HepG2 (cell line): ENCODE results near the gene IP6K3. TPM values are rescaled to one million over a fixed set of nuclear protein-coding genes. Genes with fewer than 3 reads are reported as not detected.

Source experiments
- ATAC-seq: fragments of 200-7000 bp; cut with Tn5 transposase; 3 replicates; pipeline ENCODE4 v1.9.1; 2020; ENCODE audit warnings: mild to moderate bottlenecking, moderate library complexity
- BruUV-seq: library from RNA; stranded (reverse); fragments of 400-500 nt; replicated peaks from 2 replicates; lab custom pipeline; 2021; lab: Mats Ljungman, UMichigan
- CTCF ChIA-PET: fragments of 300-600 bp; formaldehyde crosslinking; extraction: SDS; loops from one replicate; lab custom pipeline; 2021; ENCODE audit warnings: low total read pairs, inconsistent platforms, low intra/inter-chr PET ratio; lab: Yijun Ruan, JAX
- POLR2A ChIA-PET: fragments of 350-600 bp; sonication (Branson Sonifier 250); formaldehyde crosslinking; loops from one replicate; lab custom pipeline; 2020; ENCODE audit warnings: antibody characterized with exemption, inconsistent platforms; lab: Yijun Ruan, JAX
- DNase-seq: peaks from one replicate; pipeline ENCODE4 v3.0.0-alpha.2; 2015; ENCODE audit warnings: low spot score
- FAIRE-seq: peaks from 3 replicates; lab custom pipeline; 2011; peaks lifted over from hg19 to GRCh38; lab: Jason Lieb, UNC
- H2AFZ ChIP-seq: one replicate; pipeline ENCODE4 v1.6.1; 2011; ENCODE audit warnings: low read length, inconsistent platforms
- H3K27ac ChIP-seq: fragments of 300-600 bp; 3 replicates; pipeline ENCODE4 v1.8.0; 2011; ENCODE audit warnings: mixed run types, mild to moderate bottlenecking, mixed read lengths, low read length, inconsistent platforms; ENCODE audit not compliant: insufficient read depth; ENCODE audit errors: extremely low read length
- H3K27me3 ChIP-seq, 2 experiments: fragments of 200-600 bp in 1 of 2; 2 replicates in 1 of 2; 3 replicates in 1 of 2; pipeline versions ENCODE4 v1.6.0 to v1.8.0; 2011; ENCODE audit warnings: low read length in 2 of 2, mild to moderate bottlenecking in 2 of 2, moderate library complexity in 2 of 2, inconsistent platforms in 1 of 2; ENCODE audit not compliant: insufficient read depth in 2 of 2, control insufficient read depth in 1 of 2
- H3K36me3 ChIP-seq, 2 experiments: fragments of 200-600 bp in 1 of 2; replicated peaks in 1 of 2; 2 replicates in 1 of 2; 3 replicates in 1 of 2; pipeline versions ENCODE4 v1.5.1 to v1.8.0; 2011; ENCODE audit warnings: low read length in 2 of 2, inconsistent platforms in 1 of 2; ENCODE audit not compliant: insufficient read depth in 2 of 2, control insufficient read depth in 1 of 2
- H3K4me1 ChIP-seq: 2 replicates; pipeline ENCODE4 v1.5.1; 2012; ENCODE audit warnings: low read length, inconsistent platforms; ENCODE audit not compliant: insufficient read depth
- H3K4me2 ChIP-seq: 2 replicates; pipeline ENCODE4 v1.6.0; 2011; ENCODE audit warnings: low read depth, low read length, inconsistent platforms
- H3K4me3 ChIP-seq, 3 experiments: fragments of 200-600 bp in 1 of 3; sonication (generic), shearing (Covaris generic) in 1 of 3; replicated peaks in 1 of 3; 2 replicates each; pipeline ENCODE4 v1.5.1; 2011 to 2016; ENCODE audit warnings: low read length in 3 of 3, inconsistent platforms in 2 of 3, low read depth in 2 of 3, mild to moderate bottlenecking in 2 of 3, control low read depth in 1 of 3, mixed read lengths in 1 of 3; ENCODE audit not compliant: insufficient read depth in 1 of 3
- H3K79me2 ChIP-seq: one replicate; pipeline ENCODE4 v1.6.1; 2011; ENCODE audit warnings: low read length, inconsistent platforms; ENCODE audit not compliant: insufficient read depth
- H3K9ac ChIP-seq: 2 replicates; pipeline ENCODE4 v1.6.0; 2011; ENCODE audit warnings: mild to moderate bottlenecking, low read depth, low read length, inconsistent platforms; ENCODE audit not compliant: insufficient read depth
- H3K9me3 ChIP-seq: 2 replicates; pipeline ENCODE4 v1.5.1; 2012; ENCODE audit warnings: mild to moderate bottlenecking, low read length
- H4K20me1 ChIP-seq: 2 replicates; pipeline ENCODE4 v1.6.0; 2011; ENCODE audit warnings: inconsistent platforms, mild to moderate bottlenecking, low read length, moderate library complexity; ENCODE audit not compliant: insufficient read depth
- E2F1 ChIP-seq: sonication (generic); formaldehyde crosslinking; IDR thresholded peaks from 2 replicates; pipeline ENCODE4 v1.5.0; 2020; ENCODE audit warnings: missing genetic modification reagents
- HCFC1 ChIP-seq: fragments of 150-350 bp; IDR thresholded peaks from 2 replicates; pipeline ENCODE4 v1.6.1; 2014; ENCODE audit warnings: low read depth, low read length
- HOXA7 ChIP-seq: sonication (generic); formaldehyde crosslinking; IDR thresholded peaks from 2 replicates; pipeline ENCODE4 v1.8.1; 2022; ENCODE audit warnings: mild to moderate bottlenecking, missing genetic modification reagents, moderate library complexity
- MXI1 ChIP-seq: IDR thresholded peaks from 3 replicates; pipeline ENCODE4 v1.6.1; 2012; ENCODE audit warnings: low read depth, low read length, inconsistent platforms, borderline replicate concordance
- PCBP1 ChIP-seq: fragments of 200-400 bp; formaldehyde crosslinking; IDR thresholded peaks from 2 replicates; pipeline ENCODE4 v1.6.1; 2017; ENCODE audit warnings: mild to moderate bottlenecking, low read depth, low read length, borderline replicate concordance
- ZNF326 ChIP-seq: sonication (generic); formaldehyde crosslinking; IDR thresholded peaks from 2 replicates; pipeline ENCODE4 v1.4.0; 2020; ENCODE audit warnings: missing genetic modification reagents, borderline replicate concordance
- ZNF552 ChIP-seq: sonication (generic); formaldehyde crosslinking; IDR thresholded peaks from 2 replicates; pipeline ENCODE4 v1.9.0; 2022; ENCODE audit warnings: missing genetic modification reagents, mild to moderate bottlenecking, borderline replicate concordance
- ZNF607 ChIP-seq: sonication (generic); formaldehyde crosslinking; IDR thresholded peaks from 2 replicates; pipeline ENCODE4 v1.5.1; 2020; ENCODE audit warnings: missing genetic modification reagents, mild to moderate bottlenecking, borderline replicate concordance
- whole genome bisulfite sequencing: methylation state at CpG from one replicate; pipeline ENCODE4 v1.1.6; 2017; ENCODE audit warnings: low lambda C conversion rate; 5-methylcytosine and 5-hydroxymethylcytosine counted together
- in situ Hi-C: cut with HindIII; loops from 2 replicates; pipeline ENCODE4 v1.10.0; 2017; ENCODE audit warnings: low pct_unique_long_range_greater_than_20kb; ENCODE audit not compliant: extremely low pct_ligation_motif_present
- intact Hi-C: fragments of 100-400 bp; cut with micrococcal nuclease; formaldehyde crosslinking; loops from one replicate; pipeline ENCODE4 v1.10.0; 2022; ENCODE audit not compliant: unreplicated experiment
- polyA plus RNA-seq, 8 experiments: library from polyadenylated mRNA; depleted of rRNA in 3 of 8; stranded (reverse) in 7 of 8; unstranded in 1 of 8; fragments of >200 nt; fragmentation: Illumina TruSeq in 4 of 8; extraction: Trizol in 4 of 8; gene quantifications; 2 replicates each; pipeline versions ENCODE4 v1.2.1 to v1.2.3, GENCODE V29; 2011 to 2016; ENCODE audit warnings: low read depth in 4 of 8, missing spikeins in 1 of 8, mixed read lengths in 1 of 8; ENCODE audit not compliant: insufficient read depth in 1 of 8
- total RNA-seq, 5 experiments: library from RNA; depleted of rRNA; stranded (reverse); fragments of >200 nt; fragmentation: Illumina TruSeq; extraction: Trizol; gene quantifications; 2 replicates each; pipeline ENCODE4 v1.2.3, GENCODE V29; 2016; ENCODE audit warnings: low read depth in 1 of 5
- TF ChIP-seq, protein P1 (sequence below), 2 experiments: IDR thresholded peaks; 2 replicates each; pipeline ENCODE4 v1.6.1; 2011 to 2012; ENCODE audit warnings: low read length in 2 of 2, borderline replicate concordance in 1 of 2, low read depth in 1 of 2, mild to moderate bottlenecking in 1 of 2, moderate library complexity in 1 of 2

Gene IP6K3
- total and polyA plus RNA-seq, 2 of the 13 experiments (the other 11 are each of a cell fraction or from before 2014, with no cell fraction given), result 0.11 to 0.18 TPM

GRCh38 chr6:33762713-33763112 lies 16.0 kb upstream of the IP6K3 start:
- Histone ChIP-seq H4K20me1 (no peaks in the 10 kb centered on the region), H3K4me3 (no peak overlapping the region), H3K79me2 (no peaks in the 10 kb centered on the region), H3K9ac (no peak overlapping the region), H3K27me3 (peaks cover 7 to 13% of the 10 kb centered on the region in 2 experiments; a peak in 3 of 5 replicates), H3K27ac (no peak overlapping the region), H3K4me2 (no peak overlapping the region), H2AFZ (no peak overlapping the region), H3K9me3 (no peaks in the 10 kb centered on the region), H3K36me3 (no peaks in the 10 kb centered on the region), H3K4me1 (peaks cover 36% of the 10 kb centered on the region)
- BruUV-seq, result no TSS peak
- in situ Hi-C loops, result loop anchor here (5.0 to 10.0 kb wide), 3 partner anchors 50 to 392 kb away; partner anchors contain the start of genes BAK1 and UQCC2
- intact Hi-C loops, result loop anchor here (1.0 kb wide), 3 partner anchors 18 to 176 kb away; partner anchors contain the start of gene UQCC2
- no peak for ATAC-seq
- ChIA-PET POLR2A (interaction anchor here (1.1 to 5.3 kb wide), 5 partner anchors 11 to 52 kb away, joined by 6 to 61 read pairs (median 39); partner anchors contain the start of genes IP6K3, LEMD2 and UQCC2), CTCF (interaction anchor here (1.0 to 4.2 kb wide), 5 partner anchors 18 to 392 kb away, joined by 5 to 77 read pairs (median 9); partner anchors contain the start of genes IP6K3 and UQCC2)
- TF ChIP-seq E2F1 (0 out of 2 replicates have a peak, but pooled peaks have one; percentile 4), ZNF607 (CRISPR knock-in tag) (no peak)
- 38% methylated on average over 4 of the region's 4 CpGs for WGBS
- no peak for DNase-seq
- no peak for FAIRE-seq

GRCh38 chr6:33761922-33762629 lies 15.4 kb upstream of the IP6K3 start:
- ChIA-PET POLR2A (interaction anchor here (0.9 to 5.3 kb wide), 10 partner anchors 11 to 182 kb away, joined by 3 to 61 read pairs (median 9); partner anchors contain the start of genes BAK1, IP6K3, LEMD2 and UQCC2), CTCF (interaction anchor here (0.7 to 4.2 kb wide), 6 partner anchors 17 to 393 kb away, joined by 4 to 77 read pairs (median 7); partner anchors contain the start of genes IP6K3 and UQCC2)
- Histone ChIP-seq H3K4me3 (peak overlapping the region in 1 of 3 experiments; percentile 41; a peak in 1 of 6 replicates), H3K27me3 (peaks cover 7% of the 10 kb centered on the region in 2 experiments; a peak in 3 of 5 replicates), H4K20me1 (no peaks in the 10 kb centered on the region), H3K4me2 (peak overlapping the region; percentile 65), H3K9me3 (no peaks in the 10 kb centered on the region), H2AFZ (no peak overlapping the region), H3K9ac (peak overlapping the region; percentile 19; the same call in 1 of the 2 replicates), H3K4me1 (peaks cover 36% of the 10 kb centered on the region), H3K36me3 (no peaks in the 10 kb centered on the region), H3K79me2 (no peaks in the 10 kb centered on the region), H3K27ac (peak overlapping the region; percentile 39)
- 4% methylated on average over 5 of the region's 7 CpGs for WGBS
- in situ Hi-C loops (loop anchor here (5.0 to 10.0 kb wide), 3 partner anchors 50 to 393 kb away; partner anchors contain the start of genes BAK1 and UQCC2), intact Hi-C loops (loop anchor here (1.0 kb wide), 3 partner anchors 18 to 176 kb away; partner anchors contain the start of gene UQCC2)
- FAIRE-seq (peak; percentile 99), DNase-seq (peak; percentile 87), ATAC-seq (peak; percentile 92)
- no TSS peak for BruUV-seq
- TF ChIP-seq ZNF607 (CRISPR knock-in tag) (peak; percentile 49; the same call in 1 of the 2 replicates), PCBP1 (no peak), HOXA7 (CRISPR knock-in tag) (no peak), MXI1 (peak; percentile 89; the same call in 2 of the 3 replicates), ZNF326 (CRISPR knock-in tag) (no peak), HCFC1 (0 out of 2 replicates have a peak, but pooled peaks have one; percentile 16), ZNF552 (CRISPR knock-in tag) (no peak; the same call in 1 of the 2 replicates)
- TF ChIP-seq, protein P1, sequence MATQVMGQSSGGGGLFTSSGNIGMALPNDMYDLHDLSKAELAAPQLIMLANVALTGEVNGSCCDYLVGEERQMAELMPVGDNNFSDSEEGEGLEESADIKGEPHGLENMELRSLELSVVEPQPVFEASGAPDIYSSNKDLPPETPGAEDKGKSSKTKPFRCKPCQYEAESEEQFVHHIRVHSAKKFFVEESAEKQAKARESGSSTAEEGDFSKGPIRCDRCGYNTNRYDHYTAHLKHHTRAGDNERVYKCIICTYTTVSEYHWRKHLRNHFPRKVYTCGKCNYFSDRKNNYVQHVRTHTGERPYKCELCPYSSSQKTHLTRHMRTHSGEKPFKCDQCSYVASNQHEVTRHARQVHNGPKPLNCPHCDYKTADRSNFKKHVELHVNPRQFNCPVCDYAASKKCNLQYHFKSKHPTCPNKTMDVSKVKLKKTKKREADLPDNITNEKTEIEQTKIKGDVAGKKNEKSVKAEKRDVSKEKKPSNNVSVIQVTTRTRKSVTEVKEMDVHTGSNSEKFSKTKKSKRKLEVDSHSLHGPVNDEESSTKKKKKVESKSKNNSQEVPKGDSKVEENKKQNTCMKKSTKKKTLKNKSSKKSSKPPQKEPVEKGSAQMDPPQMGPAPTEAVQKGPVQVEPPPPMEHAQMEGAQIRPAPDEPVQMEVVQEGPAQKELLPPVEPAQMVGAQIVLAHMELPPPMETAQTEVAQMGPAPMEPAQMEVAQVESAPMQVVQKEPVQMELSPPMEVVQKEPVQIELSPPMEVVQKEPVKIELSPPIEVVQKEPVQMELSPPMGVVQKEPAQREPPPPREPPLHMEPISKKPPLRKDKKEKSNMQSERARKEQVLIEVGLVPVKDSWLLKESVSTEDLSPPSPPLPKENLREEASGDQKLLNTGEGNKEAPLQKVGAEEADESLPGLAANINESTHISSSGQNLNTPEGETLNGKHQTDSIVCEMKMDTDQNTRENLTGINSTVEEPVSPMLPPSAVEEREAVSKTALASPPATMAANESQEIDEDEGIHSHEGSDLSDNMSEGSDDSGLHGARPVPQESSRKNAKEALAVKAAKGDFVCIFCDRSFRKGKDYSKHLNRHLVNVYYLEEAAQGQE (IDR thresholded peaks at IDR 0.05; ENCODE audit: borderline replicate concordance in 1 of 2, low read depth in 1 of 2, low read length in 2 of 2), result no peak
